H1 (cell line): ENCODE measurements around the gene KRTAP5-1. TPM values are rescaled to one million over a fixed set of nuclear protein-coding genes. Genes with fewer than 3 reads are reported as not detected.

Experiments used
- BRCA1 ChIP-seq: IDR thresholded peaks from 2 replicates; pipeline ENCODE4 v1.6.1; 2012; ENCODE audit warnings: low read depth, low read length, improper control_type of control experiment
- MAFK ChIP-seq: IDR thresholded peaks from 2 replicates; pipeline ENCODE4 v1.6.1; 2012; ENCODE audit warnings: low read depth, mild to moderate bottlenecking, improper control_type of control experiment, low read length
- NANOG ChIP-seq: IDR thresholded peaks from 2 replicates; pipeline ENCODE4 v1.6.1; 2011; ENCODE audit warnings: low read length, low read depth, mild to moderate bottlenecking, inconsistent platforms; ENCODE audit not compliant: insufficient read depth, poor library complexity, severe bottlenecking
- POLR2A ChIP-seq, 2 experiments: IDR thresholded peaks; 1 replicate in 1 of 2; 2 replicates in 1 of 2; pipeline ENCODE4 v1.6.1; 2011; ENCODE audit warnings: low read depth in 2 of 2, low read length in 2 of 2, mild to moderate bottlenecking in 2 of 2; ENCODE audit errors: control extremely low read depth in 1 of 2
- RAD21 ChIP-seq, 2 experiments: IDR thresholded peaks in 1 of 2; conservative IDR thresholded peaks in 1 of 2; 2 replicates each; pipeline ENCODE4 v1.6.1; 2011; ENCODE audit warnings: low read depth in 2 of 2, low read length in 2 of 2, improper control_type of control experiment in 1 of 2, inconsistent platforms in 1 of 2, mild to moderate bottlenecking in 1 of 2, moderate library complexity in 1 of 2
- RFX5 ChIP-seq: IDR thresholded peaks from 2 replicates; pipeline ENCODE4 v1.6.1; 2011; ENCODE audit warnings: low read depth, low read length, improper control_type of control experiment, borderline replicate concordance
- SP1 ChIP-seq: IDR thresholded peaks from 2 replicates; pipeline ENCODE4 v1.6.1; 2011; ENCODE audit warnings: low read depth, low read length
- TBP ChIP-seq: IDR thresholded peaks from 2 replicates; pipeline ENCODE4 v1.6.1; 2011; ENCODE audit warnings: low read depth, low read length, improper control_type of control experiment
- YY1 ChIP-seq: IDR thresholded peaks from 2 replicates; pipeline ENCODE4 v1.6.1; 2011; ENCODE audit warnings: low read depth, mild to moderate bottlenecking, low read length
- polyA plus RNA-seq, 7 experiments: library from polyadenylated mRNA; depleted of rRNA in 3 of 7; stranded (reverse) in 5 of 7; unstranded in 2 of 7; fragments of >200 nt in 5 of 7; fragments of 200-250 nt in 2 of 7; gene quantifications; 1 replicate in 5 of 7; 2 replicates in 1 of 7; 4 replicates in 1 of 7; pipeline versions ENCODE4 v1.2.1 to v1.2.3, GENCODE V29; 2011 to 2013; ENCODE audit warnings: missing spikeins in 2 of 7, mixed read lengths in 2 of 7
- total RNA-seq: library from RNA; stranded (reverse); fragmentation: NEBNext Ultra II Directional; extraction: Animal tissue kit (Norgen Biotek cat#: 25700); gene quantifications from 2 replicates; pipeline ENCODE4 v1.2.1, GENCODE V29; 2021

Gene KRTAP5-1
- total and polyA plus RNA-seq, 2 of the 8 experiments (the other 6 are each of a cell fraction or from before 2014, with no cell fraction given) = not detected

DNA sequence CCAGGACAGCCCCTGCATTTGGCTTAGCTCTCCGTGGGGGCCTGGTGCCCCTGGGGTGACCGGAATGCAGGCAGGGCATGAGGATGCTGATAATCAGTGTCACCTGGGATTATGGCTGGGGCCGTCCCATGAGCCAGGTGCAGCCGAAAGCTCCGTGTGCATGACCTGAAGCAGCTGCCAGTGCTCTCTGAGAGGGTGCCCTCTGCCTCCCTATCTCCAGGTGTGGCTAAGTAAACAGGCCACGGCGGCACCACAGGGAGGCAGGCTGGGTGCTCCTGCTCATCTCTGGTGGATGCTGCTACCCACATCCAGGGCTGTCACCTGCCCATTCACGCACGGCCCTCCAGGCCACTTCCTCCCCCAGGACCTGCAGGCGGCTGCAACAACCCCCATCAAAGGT is 42.8 kb downstream of the KRTAP5-1 start (continued):
- TF ChIP-seq SP1 = no peak
- TF ChIP-seq BRCA1 = no peak
- TF ChIP-seq NANOG = no peak
- TF ChIP-seq TBP = no peak
- no peak for TF ChIP-seq RFX5
- no peak for TF ChIP-seq YY1
- TF ChIP-seq MAFK = no peak
- TF ChIP-seq RAD21 (IDR thresholded peaks at IDR 0.05 in 1 of 2, conservative IDR thresholded peaks at IDR 0.05 in 1 of 2; ENCODE audit: low read depth in 2 of 2, low read length in 2 of 2) = no peak
- no peak for TF ChIP-seq POLR2A (IDR thresholded peaks at IDR 0.05; ENCODE audit: control extremely low read depth in 1 of 2, low read depth in 2 of 2, low read length in 2 of 2)
